Measurements from ENCODE around the gene LAMA2.

The LAMA2 gene

GRCh38 chr6:129177801-129178200 lies 294.9 kb downstream of the LAMA2 start:
- no peak for DNase-seq (ENCODE audit: low read depth)

- DNase-seq (ENCODE audit: low read depth) = no peak
Observed at GRCh38 chr6:129179283-129179682, 296.3 kb downstream of the LAMA2 start.

GRCh38 chr6:129181001-129181400 lies 298.1 kb downstream of the LAMA2 start:
- DNase-seq (ENCODE audit: low read depth) = no peak

- no peak for DNase-seq (ENCODE audit: low read depth)
Observed at GRCh38 chr6:129183187-129183591, 300.3 kb downstream of the LAMA2 start.

GRCh38 chr6:129183681-129184301 lies 300.9 kb downstream of the LAMA2 start:
- DNase-seq (ENCODE audit: low read depth) = no peak

GRCh38 chr6:129184324-129184723 lies 301.4 kb downstream of the LAMA2 start:
- no peak for DNase-seq (ENCODE audit: low read depth)

GRCh38 chr6:129184808-129185366 lies 301.9 kb downstream of the LAMA2 start:
- no peak for DNase-seq (ENCODE audit: low read depth)

- DNase-seq (ENCODE audit: low read depth) = no peak
Observed at GRCh38 chr6:129186988-129187387, 304.1 kb downstream of the LAMA2 start.

- no peak for DNase-seq (ENCODE audit: low read depth)
Observed at GRCh38 chr6:129188306-129188705, 305.4 kb downstream of the LAMA2 start.

GRCh38 chr6:129188795-129189194 lies 305.9 kb downstream of the LAMA2 start:
- DNase-seq (ENCODE audit: low read depth) = no peak

GRCh38 chr6:129189266-129189665 lies 306.3 kb downstream of the LAMA2 start:
- no peak for DNase-seq (ENCODE audit: low read depth)

- DNase-seq (ENCODE audit: low read depth) = no peak
Observed at GRCh38 chr6:129191235-129191634, 308.3 kb downstream of the LAMA2 start.

GRCh38 chr6:129192458-129192989 lies 309.6 kb downstream of the LAMA2 start:
- DNase-seq (ENCODE audit: low read depth) = no peak

- DNase-seq (ENCODE audit: low read depth) = no peak
Observed at GRCh38 chr6:129194306-129194941, 311.5 kb downstream of the LAMA2 start.

- no peak for DNase-seq (ENCODE audit: low read depth)
Observed at GRCh38 chr6:129195161-129195560, 312.2 kb downstream of the LAMA2 start.

- no peak for DNase-seq (ENCODE audit: low read depth)
Observed at GRCh38 chr6:129195643-129196042, 312.7 kb downstream of the LAMA2 start.

GRCh38 chr6:129197154-129197553 lies 314.2 kb downstream of the LAMA2 start:
- DNase-seq (ENCODE audit: low read depth) = no peak

- DNase-seq (ENCODE audit: low read depth) = no peak
Observed at GRCh38 chr6:129200151-129200550, 317.2 kb downstream of the LAMA2 start.

- DNase-seq (ENCODE audit: low read depth) = no peak
Observed at GRCh38 chr6:129203190-129203900, 320.4 kb downstream of the LAMA2 start.

GRCh38 chr6:129206821-129207220 lies 323.9 kb downstream of the LAMA2 start:
- DNase-seq (ENCODE audit: low read depth) = no peak

GRCh38 chr6:129207832-129208231 lies 324.9 kb downstream of the LAMA2 start:
- DNase-seq (ENCODE audit: low read depth) = no peak

- no peak for DNase-seq (ENCODE audit: low read depth)
Observed at GRCh38 chr6:129208415-129209034, 325.6 kb downstream of the LAMA2 start.

Measured in activated gamma-delta T cell treated with anti-CD3 and anti-CD28 coated beads, Interleukin-2, amount 50 U/mL, for 16 hours (primary cell).